Gastrocnemius medialis (tissue), 4 donors: ENCODE data around the gene HOXA9. TPM values are rescaled to one million over a fixed set of nuclear protein-coding genes. Genes with fewer than 3 reads are reported as not detected.

Experiments
- ATAC-seq, 2 donors: fragments of 150-250 bp; one replicate each; pipeline ENCODE4 v1.9.1; 2016
- DNase-seq, 2 donors: peaks; one replicate each; pipeline ENCODE4 v3.0.0-alpha.2; 2019
- H3K27ac ChIP-seq, 4 donors: fragments of 200-600 bp; sonication (generic); 1 replicate in 1 of 4; 2 replicates in 3 of 4; pipeline ENCODE4 v1.5.1; 2016 to 2018; ENCODE audit warnings: mild to moderate bottlenecking in 2 of 4, moderate library complexity in 1 of 4
- H3K27me3 ChIP-seq, 3 donors: fragments of 200-600 bp; sonication (generic) in 2 of 3; 1 replicate in 1 of 3; 2 replicates in 2 of 3; pipeline versions ENCODE4 v1.5.1 to v1.6.0; 2016 to 2019; ENCODE audit warnings: mild to moderate bottlenecking in 1 of 3, moderate library complexity in 1 of 3
- H3K36me3 ChIP-seq, 2 donors: fragments of 200-600 bp; sonication (generic) in 1 of 2; one replicate each; pipeline ENCODE4 v1.5.1; 2017 to 2018
- H3K4me1 ChIP-seq, 2 donors: fragments of 200-600 bp; sonication (generic) in 1 of 2; one replicate each; pipeline ENCODE4 v1.5.1; 2016 to 2017; ENCODE audit warnings: mild to moderate bottlenecking in 2 of 2
- H3K4me3 ChIP-seq, 4 donors: fragments of 200-600 bp; sonication (generic) in 3 of 4; 1 replicate in 1 of 4; 2 replicates in 3 of 4; pipeline ENCODE4 v1.5.1; 2016 to 2019; ENCODE audit warnings: mild to moderate bottlenecking in 2 of 4
- H3K9me3 ChIP-seq, 3 donors: fragments of 200-600 bp; sonication (generic) in 2 of 3; 1 replicate in 1 of 3; 2 replicates in 2 of 3; pipeline ENCODE4 v1.5.1; 2016 to 2019
- POLR2A ChIP-seq, 2 donors: fragments of 450-650 bp; IDR thresholded peaks; one replicate each; pipeline ENCODE4 v1.6.1; 2017; ENCODE audit warnings: antibody characterized with exemption in 2 of 2, mild to moderate bottlenecking in 2 of 2, moderate library complexity in 2 of 2
- in situ Hi-C, 4 donors: fragments of 200-750 bp; cut with MboI; loops; one replicate each; pipeline versions ENCODE4 v1.15.0 to v1.8.0; 2017; ENCODE audit warnings: low sequenced_read_pairs in 4 of 4
- intact Hi-C: fragments of 100-400 bp; cut with DNase I; formaldehyde crosslinking; loops from one replicate; pipeline ENCODE4 v1.15.1; 2023; ENCODE audit warnings: low total_unique reads
- total RNA-seq, 4 donors: library from RNA; depleted of rRNA; stranded (reverse); fragments of >200 nt; gene quantifications; one replicate each; pipeline versions ENCODE4 v1.1.0 to v1.2.3, GENCODE V29; 2016
- TF ChIP-seq, protein P1 (sequence below), 5 experiments: fragments of 450-650 bp in 3 of 5; fragments of 200-600 bp in 2 of 5; sonication (generic) in 2 of 5; IDR thresholded peaks in 4 of 5; conservative IDR thresholded peaks in 1 of 5; 1 replicate in 4 of 5; 2 replicates in 1 of 5; pipeline ENCODE4 v1.5.1; 2016 to 2019; ENCODE audit warnings: antibody characterized with exemption in 5 of 5, mild to moderate bottlenecking in 3 of 5, moderate library complexity in 3 of 5

The HOXA9 gene
- total RNA-seq, 4 donors from 2014 or later = 18.9 to 30.3 (median 19.5) TPM

GRCh38 chr7:27166531-27167505, 1.5 kb upstream of the HOXA9 start:
- ATAC-seq = no peak
- in situ Hi-C loops = loop anchor here in 2 of 4 donors (5.0 to 25.0 kb wide), 3 partner anchors 955 to 1310 kb away; partner anchors contain the start of genes CBX3 (in 1 of the 2) and HNRNPA2B1 (in 1 of the 2)

GRCh38 chr7:27165996-27166530, 726 bp upstream of the HOXA9 start:
- intact Hi-C loops (loop anchor here (1.0 to 10.0 kb wide), 5 partner anchors 10 to 1401 kb away; partner anchors contain the start of genes CBX3, HNRNPA2B1, HOXA4 and HOXA7), in situ Hi-C loops (loop anchor here in 2 of 4 donors (5.0 to 25.0 kb wide), 3 partner anchors 954 to 1309 kb away; partner anchors contain the start of genes CBX3 (in 1 of the 2) and HNRNPA2B1 (in 1 of the 2))
- H3K4me3 ChIP-seq = peak overlapping the region; percentile 62 to 88 (median 77)
- H3K9me3 ChIP-seq = no peaks in the 10 kb centered on the region
- DNase-seq (peak in 1 of 2 donors; percentile 65), ATAC-seq (peak; percentile 5 to 6)
- H3K4me1 ChIP-seq = peaks cover 12 to 54% of the 10 kb centered on the region in 2 donors
- H3K36me3 ChIP-seq = no peaks in the 10 kb centered on the region
- TF ChIP-seq, protein P1, sequence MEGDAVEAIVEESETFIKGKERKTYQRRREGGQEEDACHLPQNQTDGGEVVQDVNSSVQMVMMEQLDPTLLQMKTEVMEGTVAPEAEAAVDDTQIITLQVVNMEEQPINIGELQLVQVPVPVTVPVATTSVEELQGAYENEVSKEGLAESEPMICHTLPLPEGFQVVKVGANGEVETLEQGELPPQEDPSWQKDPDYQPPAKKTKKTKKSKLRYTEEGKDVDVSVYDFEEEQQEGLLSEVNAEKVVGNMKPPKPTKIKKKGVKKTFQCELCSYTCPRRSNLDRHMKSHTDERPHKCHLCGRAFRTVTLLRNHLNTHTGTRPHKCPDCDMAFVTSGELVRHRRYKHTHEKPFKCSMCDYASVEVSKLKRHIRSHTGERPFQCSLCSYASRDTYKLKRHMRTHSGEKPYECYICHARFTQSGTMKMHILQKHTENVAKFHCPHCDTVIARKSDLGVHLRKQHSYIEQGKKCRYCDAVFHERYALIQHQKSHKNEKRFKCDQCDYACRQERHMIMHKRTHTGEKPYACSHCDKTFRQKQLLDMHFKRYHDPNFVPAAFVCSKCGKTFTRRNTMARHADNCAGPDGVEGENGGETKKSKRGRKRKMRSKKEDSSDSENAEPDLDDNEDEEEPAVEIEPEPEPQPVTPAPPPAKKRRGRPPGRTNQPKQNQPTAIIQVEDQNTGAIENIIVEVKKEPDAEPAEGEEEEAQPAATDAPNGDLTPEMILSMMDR (IDR thresholded peaks at IDR 0.05 in 4 of 5, conservative IDR thresholded peaks at IDR 0.05 in 1 of 5) = no peak
- no peak for TF ChIP-seq POLR2A (IDR thresholded peaks at IDR 0.05)
- peak overlapping the region; percentile 90 to 99 (median 95) for H3K27ac ChIP-seq
- H3K27me3 ChIP-seq = no peaks in the 10 kb centered on the region

More at GRCh38 chr7:27166531-27167505, 1.5 kb upstream of the HOXA9 start:
- no peaks in the 10 kb centered on the region for H3K27me3 ChIP-seq
- TF ChIP-seq, protein P1 (IDR thresholded peaks at IDR 0.05 in 4 of 5, conservative IDR thresholded peaks at IDR 0.05 in 1 of 5) = no peak
- TF ChIP-seq POLR2A (IDR thresholded peaks at IDR 0.05) = peak in 1 of 2 donors; percentile 27
- intact Hi-C loops = loop anchor here (5.0 to 10.0 kb wide), 2 partner anchors 35 to 1402 kb away; partner anchors contain the start of gene HOXA4
- peak overlapping the region; percentile 90 to 99 (median 95) for H3K27ac ChIP-seq
- no peaks in the 10 kb centered on the region for H3K36me3 ChIP-seq
- peaks cover 12 to 55% of the 10 kb centered on the region in 2 donors for H3K4me1 ChIP-seq
- H3K9me3 ChIP-seq = no peaks in the 10 kb centered on the region
- DNase-seq = peak in 1 of 2 donors; percentile 49
- H3K4me3 ChIP-seq = peak overlapping the region; percentile 62 to 88 (median 77)

GRCh38 chr7:27164367-27165088, 809 bp downstream of the HOXA9 start:
- peak overlapping the region; percentile 62 to 88 (median 77) for H3K4me3 ChIP-seq
- TF ChIP-seq, protein P1 (IDR thresholded peaks at IDR 0.05 in 4 of 5, conservative IDR thresholded peaks at IDR 0.05 in 1 of 5) = peak in 2 of 5 experiments; percentile 16 to 43
- no peak for TF ChIP-seq POLR2A (IDR thresholded peaks at IDR 0.05)
- peaks cover 12 to 43% of the 10 kb centered on the region in 2 donors for H3K4me1 ChIP-seq
- ATAC-seq (peak; percentile 5 to 13), DNase-seq (peak in 1 of 2 donors; percentile 54)
- peak overlapping the region; percentile 90 to 99 (median 95) for H3K27ac ChIP-seq
- H3K27me3 ChIP-seq = no peaks in the 10 kb centered on the region
- no peaks in the 10 kb centered on the region for H3K36me3 ChIP-seq
- in situ Hi-C loops = loop anchor here in 2 of 4 donors (5.0 to 25.0 kb wide), 3 partner anchors 952 to 1307 kb away; partner anchors contain the start of genes CBX3 (in 1 of the 2) and HNRNPA2B1 (in 1 of the 2)
- H3K9me3 ChIP-seq = no peaks in the 10 kb centered on the region
- intact Hi-C loops = loop anchor here (1.0 to 10.0 kb wide), 6 partner anchors 8 to 1400 kb away; partner anchors contain the start of genes CBX3, HNRNPA2B1, HOXA4 and HOXA7

- Histone ChIP-seq H3K4me1 (peaks cover 12 to 43% of the 10 kb centered on the region in 2 donors), H3K4me3 (peak overlapping the region; percentile 62 to 88 (median 77)), H3K36me3 (no peaks in the 10 kb centered on the region), H3K27ac (peak overlapping the region; percentile 90 to 99 (median 95)), H3K27me3 (no peaks in the 10 kb centered on the region), H3K9me3 (no peaks in the 10 kb centered on the region)
- intact Hi-C loops = loop anchor here (2.0 to 10.0 kb wide), 3 partner anchors 963 to 1399 kb away; partner anchors contain the start of genes CBX3 and HNRNPA2B1
- TF ChIP-seq, protein P1 (IDR thresholded peaks at IDR 0.05 in 4 of 5, conservative IDR thresholded peaks at IDR 0.05 in 1 of 5) = no peak
- no peak for TF ChIP-seq POLR2A (IDR thresholded peaks at IDR 0.05)
- ATAC-seq = no peak
- no peak for DNase-seq
- in situ Hi-C loops = loop anchor here in 1 of 4 donors (10.0 to 25.0 kb wide), 2 partner anchors 952 to 1299 kb away; partner anchors contain the start of genes CBX3 and HNRNPA2B1
These were observed 1.3 kb downstream of the HOXA9 start for GRCh38 chr7:27164045-27164366.
